Ovary (tissue), 1 donor: Measurements from ENCODE around the gene NF1.

Experiments
- EP300 ChIP-seq: sonication (generic); formaldehyde crosslinking; IDR thresholded peaks from one replicate; pipeline ENCODE4 v1.6.1; 2017; ENCODE audit warnings: antibody characterized with exemption
- POLR2A ChIP-seq: fragments of 450-650 bp; IDR thresholded peaks from one replicate; pipeline ENCODE4 v1.6.1; 2017; ENCODE audit warnings: antibody characterized with exemption, mild to moderate bottlenecking, moderate library complexity

- TF ChIP-seq POLR2A = no peak
- no peak for TF ChIP-seq EP300
Observed at GRCh38 chr17:31415640-31416502, 321.1 kb downstream of the NF1 start.
